Erythroblast (primary cell): ENCODE data around the gene TBX3.

ENCODE experiments used
- GATA1 ChIP-seq: IDR thresholded peaks from 2 replicates; pipeline ENCODE4 v1.6.1; 2011; ENCODE audit warnings: low read depth, mild to moderate bottlenecking, control low read depth, low read length, moderate library complexity
- POLR2A ChIP-seq: IDR thresholded peaks from 2 replicates; pipeline ENCODE4 v1.6.1; 2011; ENCODE audit warnings: mild to moderate bottlenecking, low read length

DNA sequence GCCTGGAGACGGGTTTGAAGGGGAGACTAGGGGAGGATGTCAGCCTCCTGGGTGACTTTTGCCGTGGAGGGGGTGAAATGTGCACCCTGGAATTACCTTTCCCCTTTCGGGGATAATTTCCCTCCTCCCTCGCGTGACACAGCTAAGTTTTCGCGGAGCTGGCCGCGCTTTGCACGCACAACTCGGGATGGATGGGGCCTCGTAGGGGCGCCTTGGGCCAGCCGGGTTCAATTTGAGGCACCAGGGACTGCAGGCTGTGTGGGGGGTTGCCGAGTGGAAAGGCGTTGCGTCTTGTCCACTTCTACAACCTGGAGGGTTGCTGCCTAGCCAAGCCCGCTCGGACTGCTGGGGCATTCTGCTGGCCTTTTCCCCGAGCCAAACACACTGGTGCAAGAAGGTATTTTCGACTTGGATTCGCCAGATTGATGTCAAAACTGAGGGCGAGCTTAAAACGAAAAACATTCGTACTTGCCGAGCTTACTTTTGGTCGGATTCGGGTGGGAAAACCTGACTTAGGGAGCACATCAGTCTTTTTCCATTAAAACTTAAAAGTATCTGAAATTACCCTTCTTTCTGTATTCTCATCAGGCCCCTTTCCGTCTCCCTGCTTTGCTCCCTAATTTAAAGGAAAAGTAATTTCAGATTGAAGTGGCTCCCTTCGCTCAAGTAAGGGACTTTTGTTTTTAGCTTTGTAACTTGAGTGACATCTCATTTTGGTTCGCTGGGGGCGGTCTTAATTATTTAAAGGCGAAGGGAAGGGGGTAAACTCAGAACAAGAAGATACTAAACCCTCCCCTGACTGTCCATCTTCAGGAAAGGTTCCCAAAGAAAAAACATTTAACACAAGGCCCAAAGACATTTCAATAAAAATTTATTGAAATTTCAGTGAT is 14.3 kb downstream of the TBX3 start:
- TF ChIP-seq POLR2A (no peak), GATA1 (no peak)
